HEK293T (cell line): Measurements from ENCODE around the gene SERINC1.

Experiments
- CTCF ChIA-PET: fragments of 350-600 bp; formaldehyde crosslinking; extraction: SDS; loops from one replicate; lab custom pipeline; 2021; ENCODE audit warnings: antibody characterized with exemption, inconsistent platforms; lab: Yijun Ruan, JAX
- POLR2A ChIA-PET: fragments of 350-600 bp; formaldehyde crosslinking; extraction: SDS; loops from one replicate; lab custom pipeline; 2020; ENCODE audit warnings: antibody characterized with exemption, inconsistent platforms; lab: Yijun Ruan, JAX
- DNase-seq: peaks from one replicate; pipeline ENCODE4 v3.0.0; 2012; ENCODE audit warnings: mixed read lengths; ENCODE audit errors: extremely low spot score
- FOXK2 ChIP-seq: fragments of 450-650 bp; IDR thresholded peaks from 2 replicates; pipeline ENCODE4 v1.6.1; 2016; ENCODE audit warnings: mild to moderate bottlenecking
- FOXM1 ChIP-seq: fragments of 450-650 bp; IDR thresholded peaks from 2 replicates; pipeline ENCODE4 v1.6.1; 2017; ENCODE audit warnings: mild to moderate bottlenecking, borderline replicate concordance
- L3MBTL2 ChIP-seq: fragments of 450-650 bp; conservative IDR thresholded peaks from 2 replicates; pipeline ENCODE4 v1.6.1; 2016; ENCODE audit warnings: mild to moderate bottlenecking
- PKNOX1 ChIP-seq: fragments of 450-650 bp; IDR thresholded peaks from 2 replicates; pipeline ENCODE4 v1.6.1; 2016
- TARDBP ChIP-seq: fragments of 450-650 bp; IDR thresholded peaks from 2 replicates; pipeline ENCODE4 v1.6.1; 2016

Gene SERINC1

GRCh38 chr6:122394016-122394415, 77.6 kb downstream of the SERINC1 start:
- POLR2A ChIA-PET, result no interaction called here
- TF ChIP-seq TARDBP, result no peak
- no peak for TF ChIP-seq FOXM1
- no peak for TF ChIP-seq L3MBTL2
- no peak for TF ChIP-seq PKNOX1
- CTCF ChIA-PET, result no interaction called here

GRCh38 chr6:122393351-122393896, 78.2 kb downstream of the SERINC1 start:
- CTCF ChIA-PET, result no interaction called here
- DNase-seq, result no peak
- POLR2A ChIA-PET, result no interaction called here
- TF ChIP-seq FOXK2, result no peak

More at GRCh38 chr6:122394016-122394415, 77.6 kb downstream of the SERINC1 start:
- DNase-seq, result no peak
